ENCODE results near the gene KRT13.

The KRT13 gene

DNA sequence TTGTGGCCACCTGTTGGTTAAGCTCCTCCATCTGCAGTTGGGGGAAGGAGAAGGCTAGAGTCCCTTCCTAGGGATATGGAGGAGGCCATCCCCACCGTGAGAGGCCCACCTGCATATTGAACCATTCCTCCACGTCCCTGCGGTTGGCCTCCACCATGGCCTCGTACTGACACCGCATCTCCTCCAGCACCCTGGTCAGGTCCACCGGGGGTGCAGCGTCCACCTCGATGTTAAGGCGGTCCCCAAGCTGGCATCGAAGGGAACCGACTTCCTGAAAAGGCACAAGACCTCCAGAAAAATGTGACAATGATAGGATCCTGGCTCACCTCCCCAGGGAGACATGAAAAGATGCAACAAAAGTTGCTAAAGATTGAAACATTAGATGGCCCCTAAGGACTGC lies 41.2 kb downstream of the KRT13 start:
- no peak for DNase-seq

DNA sequence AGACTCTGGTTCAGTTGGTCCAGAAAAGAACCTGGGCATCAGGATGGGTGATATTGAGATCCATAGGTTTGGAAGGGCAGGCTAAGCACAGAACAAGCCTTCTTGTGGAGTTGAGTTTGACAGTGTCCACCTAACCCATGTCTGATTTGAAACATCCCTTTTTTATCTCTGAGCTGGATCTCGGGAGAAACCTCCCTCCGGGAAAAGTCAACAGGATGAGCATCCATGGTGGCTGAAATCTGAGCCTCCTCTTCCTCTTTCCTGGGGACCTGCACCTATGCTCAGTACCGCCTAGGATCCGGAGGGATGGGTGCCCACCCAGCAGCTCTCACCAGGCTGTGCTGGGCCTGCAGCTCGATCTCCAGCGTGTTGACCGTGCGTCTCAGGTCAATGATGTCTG lies 41.7 kb downstream of the KRT13 start:
- no peak for DNase-seq

DNA sequence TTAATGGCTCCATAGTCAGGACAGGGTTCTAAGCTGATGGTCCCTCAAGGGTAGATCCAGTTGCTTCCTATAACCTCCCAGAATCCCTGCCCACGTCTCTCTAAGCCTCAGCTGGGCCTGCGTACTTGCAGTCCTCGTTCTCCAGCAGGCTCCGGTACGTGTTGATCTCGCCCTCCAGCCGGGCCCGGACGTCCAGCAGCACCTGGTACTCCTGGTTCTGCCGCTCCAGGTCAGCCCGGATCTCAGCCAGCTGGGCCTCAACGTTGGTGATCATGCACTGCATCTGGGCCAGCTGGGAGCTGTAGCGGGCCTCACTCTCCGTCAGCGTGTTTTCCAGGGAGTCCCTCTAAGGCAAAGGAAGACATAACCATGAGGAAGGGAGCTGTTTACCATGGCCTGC lies 42.7 kb downstream of the KRT13 start:
- DNase-seq: no peak

DNA sequence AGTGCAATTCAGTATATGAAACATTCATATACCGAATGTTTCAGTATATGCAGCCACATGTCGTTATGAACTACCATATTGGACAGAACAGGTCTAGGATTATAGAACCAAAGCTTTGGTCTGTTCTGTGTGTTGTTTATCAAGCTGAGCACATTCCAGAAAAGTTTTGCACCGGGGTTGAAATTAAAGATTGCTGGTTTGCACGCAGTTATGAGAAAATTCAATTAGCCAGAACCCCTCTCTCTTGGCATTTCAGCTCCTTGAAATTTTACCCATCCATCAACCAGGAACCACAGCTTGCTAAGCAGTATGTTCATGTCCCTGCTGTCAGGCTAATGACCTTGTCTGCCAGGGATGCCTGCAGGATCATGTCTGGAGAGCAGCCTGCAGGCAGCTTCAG lies 47.7 kb downstream of the KRT13 start:
- DNase-seq: no peak

DNA sequence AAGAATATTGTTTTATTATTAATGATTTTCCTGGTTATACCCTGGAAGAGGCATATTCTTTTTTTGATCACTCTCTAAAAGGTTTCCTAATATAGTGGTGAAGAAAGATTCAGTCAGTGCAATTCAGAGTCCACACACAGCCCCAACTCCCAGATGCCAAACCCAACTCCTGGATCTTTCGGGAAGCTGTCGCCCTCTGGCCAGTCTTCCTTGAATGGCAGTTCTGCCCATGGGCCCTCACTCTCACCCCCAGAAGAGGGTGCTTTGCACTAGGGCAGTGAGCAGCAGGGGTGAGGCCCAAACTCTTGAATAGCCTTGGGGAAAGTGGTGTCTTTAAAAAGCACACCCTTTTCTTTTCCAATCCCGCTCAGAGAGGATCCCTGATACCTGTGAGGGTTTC lies 49.2 kb downstream of the KRT13 start:
- no peak for DNase-seq

DNA sequence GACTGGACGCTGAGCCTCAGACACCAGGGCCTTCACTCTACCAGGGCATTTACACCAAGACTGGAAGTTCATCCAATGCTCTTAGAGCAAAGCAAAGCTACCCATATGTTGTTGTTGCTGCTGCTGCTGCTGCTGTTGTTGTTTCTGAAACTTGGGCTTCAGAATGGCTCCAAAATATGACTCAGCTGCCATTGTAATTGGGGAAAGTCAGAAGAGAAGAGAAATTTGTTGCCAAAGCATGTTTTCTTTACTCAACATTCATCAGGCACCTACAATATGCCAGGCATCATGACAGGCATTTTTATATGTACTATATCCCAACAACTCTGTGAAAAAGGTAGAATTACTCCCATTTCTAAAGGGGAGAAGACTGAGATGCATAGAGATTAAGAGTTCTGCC lies 50.2 kb downstream of the KRT13 start:
- no peak for DNase-seq

DNA sequence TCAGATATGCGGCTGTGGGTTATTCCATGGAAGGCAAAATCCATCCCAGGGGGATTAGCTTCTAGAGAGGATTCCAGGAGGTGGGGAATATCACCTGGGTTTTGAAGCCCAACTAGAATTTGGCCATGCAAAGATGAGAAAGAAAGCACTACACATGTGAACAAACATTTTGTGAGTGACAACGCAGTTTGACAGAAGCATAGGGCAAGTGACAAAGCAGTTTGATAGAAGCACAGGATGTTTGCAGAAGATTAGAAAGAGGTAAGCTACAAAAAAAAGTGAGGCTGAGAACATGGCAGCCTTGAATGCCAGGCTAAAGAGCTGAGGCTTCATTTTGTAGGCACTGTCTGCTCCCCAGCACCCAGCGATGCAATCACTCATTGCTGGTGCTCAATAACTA lies 52.3 kb downstream of the KRT13 start:
- DNase-seq: no peak

DNA sequence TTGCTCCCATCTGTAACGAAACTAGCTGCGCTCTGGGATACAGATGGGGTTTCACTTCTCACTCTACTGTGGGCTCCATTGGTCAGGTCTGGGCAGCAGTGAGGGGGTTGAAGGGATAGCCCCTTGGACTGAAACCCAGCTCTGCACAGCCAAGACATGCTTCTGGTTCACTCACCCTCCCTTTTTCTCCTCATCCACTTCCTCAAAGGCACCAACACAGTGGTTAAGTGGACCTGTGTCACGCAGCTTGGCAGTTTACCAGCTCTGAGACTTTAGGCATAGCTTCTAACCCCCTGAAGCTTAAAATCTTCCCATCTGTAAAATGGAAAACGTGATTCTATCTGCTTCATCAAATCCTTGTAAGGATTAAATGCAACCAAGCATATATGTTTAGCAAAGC lies 53.1 kb downstream of the KRT13 start:
- no peak for DNase-seq

DNA sequence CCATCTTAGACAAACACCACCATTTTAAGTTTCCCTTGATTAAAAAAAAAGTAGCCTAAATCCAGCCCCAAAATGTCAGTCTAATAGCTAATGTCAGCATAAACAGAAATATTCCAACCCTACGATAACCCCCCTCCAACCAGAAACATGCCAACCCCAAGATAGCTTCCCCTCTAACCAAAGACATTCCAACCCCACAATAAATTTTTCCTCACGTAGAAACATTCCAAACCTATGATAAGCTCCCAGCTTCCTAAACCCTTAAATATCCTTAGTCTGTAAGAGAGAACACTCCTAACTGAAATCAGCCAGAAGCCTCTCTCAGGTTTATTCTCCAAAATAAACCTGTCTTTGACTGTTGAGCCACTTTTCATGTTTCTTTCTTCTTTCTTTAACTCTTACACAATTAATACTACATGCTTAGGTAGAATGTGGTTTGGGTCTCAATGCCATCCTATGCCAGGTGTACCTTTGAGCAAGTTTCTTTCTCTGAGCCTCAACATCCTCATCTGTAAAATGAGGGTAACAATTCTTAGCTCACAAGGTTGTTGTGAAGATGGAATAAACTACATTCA lies 54.2 kb downstream of the KRT13 start:
- DNase-seq: no peak

Data from effector CD8-positive, alpha-beta T cell (primary cell).